ENCODE data around the gene ANP32E.
"Not testable (repeated sequence)": the region's sequence is repeated elsewhere in the genome, so short reads cannot be mapped to it uniquely, and the experiment has no call there.

ANP32E gene

GRCh38 chr1:150214099-150214756 lies 21.7 kb downstream of the ANP32E start:
- not testable (repeated sequence) for DNase-seq (ENCODE audit: low read depth in 2 of 2)

- DNase-seq (ENCODE audit: low read depth in 2 of 2): peak; percentile 83 to 87
Measured at GRCh38 chr1:150213170-150214098, 22.5 kb downstream of the ANP32E start.

- DNase-seq (ENCODE audit: low read depth in 2 of 2): no peak
Measured at GRCh38 chr1:150212070-150212469, 23.8 kb downstream of the ANP32E start.

- no peak for DNase-seq (ENCODE audit: low read depth in 2 of 2)
Measured at GRCh38 chr1:150210706-150211105, 25.2 kb downstream of the ANP32E start.

GRCh38 chr1:150210091-150210490 lies 25.8 kb downstream of the ANP32E start:
- DNase-seq (ENCODE audit: low read depth in 2 of 2): no peak

GRCh38 chr1:150208460-150208859 lies 27.5 kb downstream of the ANP32E start:
- DNase-seq (ENCODE audit: low read depth in 2 of 2): not testable (repeated sequence)

- DNase-seq (ENCODE audit: low read depth in 2 of 2): no peak
Measured at GRCh38 chr1:150207281-150207971, 28.5 kb downstream of the ANP32E start.

- DNase-seq (ENCODE audit: low read depth in 2 of 2): no peak
Measured at GRCh38 chr1:150196417-150196816, 39.5 kb downstream of the ANP32E start.

GRCh38 chr1:150194381-150195031 lies 41.4 kb downstream of the ANP32E start:
- DNase-seq (ENCODE audit: low read depth in 2 of 2): no peak

- DNase-seq (ENCODE audit: low read depth in 2 of 2): no peak
Measured at GRCh38 chr1:150192012-150192411, 43.9 kb downstream of the ANP32E start.

- DNase-seq (ENCODE audit: low read depth in 2 of 2): no peak
Measured at GRCh38 chr1:150187560-150187931, 48.4 kb downstream of the ANP32E start.

GRCh38 chr1:150186789-150187559 lies 48.9 kb downstream of the ANP32E start:
- DNase-seq (ENCODE audit: low read depth in 2 of 2): no peak

- DNase-seq (ENCODE audit: low read depth in 2 of 2): not testable (repeated sequence)
Measured at GRCh38 chr1:150186438-150186788, 49.5 kb downstream of the ANP32E start.

GRCh38 chr1:150185481-150185880 lies 50.4 kb downstream of the ANP32E start:
- DNase-seq (ENCODE audit: low read depth in 2 of 2): no peak

GRCh38 chr1:150183061-150183460 lies 52.9 kb downstream of the ANP32E start:
- DNase-seq (ENCODE audit: low read depth in 2 of 2): no peak

- no peak for DNase-seq (ENCODE audit: low read depth in 2 of 2)
Measured at GRCh38 chr1:150182247-150182646, 53.7 kb downstream of the ANP32E start.

- DNase-seq (ENCODE audit: low read depth in 2 of 2): no peak
Measured at GRCh38 chr1:150180474-150180873, 55.4 kb downstream of the ANP32E start.

- DNase-seq (ENCODE audit: low read depth in 2 of 2): no peak
Measured at GRCh38 chr1:150179867-150180266, 56.0 kb downstream of the ANP32E start.

GRCh38 chr1:150178548-150178947 lies 57.4 kb downstream of the ANP32E start:
- no peak for DNase-seq (ENCODE audit: low read depth in 2 of 2)

- no peak for DNase-seq (ENCODE audit: low read depth in 2 of 2)
Measured at GRCh38 chr1:150176593-150176992, 59.3 kb downstream of the ANP32E start.

GRCh38 chr1:150173141-150173585 lies 62.7 kb downstream of the ANP32E start:
- DNase-seq (ENCODE audit: low read depth in 2 of 2): no peak

All from stimulated activated CD4-positive, alpha-beta T cell treated with anti-CD3 and anti-CD28 coated beads, Interleukin-12 subunit alpha, Interleukin-12 subunit beta, amount 100 ng/mL, for 24 hours (primary cell).